Activated gamma-delta T cell (primary cell): ENCODE results near the gene MBD3.
"Not testable (repeated sequence)": the region's sequence is repeated elsewhere in the genome, so short reads cannot be mapped to it uniquely, and the experiment has no call there.

Experiments
- DNase-seq: peaks from one replicate; lab custom pipeline; 2025; lab: John Stamatoyannopoulos, UW

Gene MBD3

DNA sequence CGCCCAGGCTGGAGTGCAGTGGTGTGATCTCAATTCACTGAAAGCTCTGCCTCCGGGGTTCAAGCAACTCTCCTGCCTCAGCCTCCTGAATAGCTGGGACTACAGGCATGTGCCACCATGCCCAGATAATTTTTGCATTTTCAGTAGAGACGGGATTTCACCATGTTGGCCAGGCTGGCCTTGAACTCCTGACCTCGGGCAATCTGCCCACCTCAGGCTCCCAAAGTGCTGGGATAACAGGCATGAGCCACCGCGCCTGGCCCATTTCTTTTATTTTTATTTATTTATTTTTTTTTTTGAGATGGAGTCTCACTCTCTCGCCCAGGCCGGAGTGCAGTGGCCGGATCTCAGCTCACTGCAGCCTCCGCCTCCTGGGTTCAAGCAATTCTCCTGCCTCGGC is 52.9 kb downstream of the MBD3 start:
- DNase-seq, result not testable (repeated sequence)

DNA sequence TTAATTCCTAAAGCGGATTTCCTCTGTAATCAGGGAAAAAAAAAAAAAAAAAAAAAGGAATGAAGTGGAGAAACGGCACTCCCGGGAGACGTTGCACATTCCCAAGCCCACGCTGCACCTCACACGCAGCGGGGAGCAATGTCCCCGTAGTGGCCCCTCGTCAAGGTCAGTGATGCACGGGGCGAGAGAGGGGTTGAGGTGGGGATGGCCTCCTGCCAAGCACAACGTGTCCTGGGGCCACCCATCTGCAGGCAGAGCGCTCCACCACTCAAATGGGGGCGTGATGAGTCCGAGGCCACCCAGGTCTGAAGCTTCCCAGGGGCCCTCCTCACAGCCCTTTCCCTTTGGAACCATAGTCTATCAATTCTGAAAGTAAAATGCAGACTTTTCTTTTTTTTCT is 53.7 kb downstream of the MBD3 start:
- DNase-seq, result no peak

DNA sequence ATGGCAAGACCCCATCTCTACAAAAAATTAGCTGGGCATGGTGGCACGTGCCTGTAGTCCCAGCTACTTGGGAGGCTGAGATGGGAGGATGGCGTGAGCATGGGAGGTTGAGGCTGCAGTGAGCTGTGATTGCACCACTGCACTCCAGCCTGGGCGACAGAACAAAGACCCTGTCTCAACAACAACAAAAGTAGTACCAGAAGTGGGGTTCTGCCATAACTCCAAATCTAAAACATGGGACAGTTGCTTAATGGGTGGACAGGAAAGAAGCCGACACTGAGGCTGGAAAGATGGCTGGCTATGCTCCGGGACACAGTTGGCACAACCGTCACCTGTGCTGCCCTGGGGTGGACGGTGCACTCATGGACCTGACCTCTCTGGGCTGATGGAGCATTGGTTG is 57.0 kb downstream of the MBD3 start:
- not testable (repeated sequence) for DNase-seq

DNA sequence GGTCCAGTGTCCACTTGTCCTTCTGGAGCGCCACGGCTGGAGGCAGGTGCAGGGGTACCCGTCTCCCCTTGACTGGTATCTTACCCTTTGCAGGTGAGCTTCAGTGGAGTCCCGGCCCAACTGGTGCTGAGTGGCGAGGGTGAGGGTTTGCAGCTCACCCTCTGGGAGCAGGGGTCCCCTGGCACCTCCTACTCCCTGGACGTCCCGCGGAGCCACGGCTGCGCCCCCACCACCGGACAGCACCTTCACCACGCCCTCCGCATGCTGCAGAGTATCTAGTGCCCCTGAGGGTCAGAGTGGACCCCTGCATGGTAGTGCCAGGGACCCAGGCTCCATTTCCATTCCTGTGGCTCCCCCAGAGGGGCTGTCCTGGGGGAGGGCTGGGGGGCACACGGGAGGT is 57.7 kb downstream of the MBD3 start:
- DNase-seq, result no peak

DNA sequence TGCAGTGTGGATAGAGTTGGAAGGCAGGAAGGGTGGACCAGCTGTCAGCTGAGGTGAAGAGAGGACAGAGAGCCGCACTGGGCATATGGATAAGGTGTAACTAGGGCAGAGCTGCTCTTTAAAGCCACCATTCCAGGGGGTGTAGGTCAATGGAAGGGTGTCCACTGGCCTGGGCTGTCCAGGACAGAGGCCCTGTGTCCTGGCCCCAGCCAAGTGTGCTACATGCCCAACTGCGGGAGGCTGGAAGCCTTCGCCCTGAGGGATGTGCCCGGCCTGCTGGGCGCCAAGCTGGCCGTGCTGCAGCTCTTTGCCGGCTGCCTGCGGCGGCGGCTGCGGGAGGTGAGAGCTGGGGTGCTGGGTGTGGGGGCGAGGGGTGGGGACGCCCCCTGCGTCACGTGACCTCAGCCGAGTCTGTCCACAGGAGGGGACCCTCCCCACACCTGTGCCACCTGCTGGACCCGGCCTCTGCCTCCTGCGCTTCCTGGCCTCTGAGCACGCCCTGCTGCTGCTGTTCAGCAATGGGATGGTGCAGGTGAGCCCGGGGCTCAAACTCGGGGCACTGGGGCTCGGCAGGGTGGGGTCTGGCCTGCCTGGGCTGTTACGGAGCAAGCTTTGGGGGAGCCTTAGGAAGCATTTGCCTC is 59.0 kb downstream of the MBD3 start:
- DNase-seq, result no peak

DNA sequence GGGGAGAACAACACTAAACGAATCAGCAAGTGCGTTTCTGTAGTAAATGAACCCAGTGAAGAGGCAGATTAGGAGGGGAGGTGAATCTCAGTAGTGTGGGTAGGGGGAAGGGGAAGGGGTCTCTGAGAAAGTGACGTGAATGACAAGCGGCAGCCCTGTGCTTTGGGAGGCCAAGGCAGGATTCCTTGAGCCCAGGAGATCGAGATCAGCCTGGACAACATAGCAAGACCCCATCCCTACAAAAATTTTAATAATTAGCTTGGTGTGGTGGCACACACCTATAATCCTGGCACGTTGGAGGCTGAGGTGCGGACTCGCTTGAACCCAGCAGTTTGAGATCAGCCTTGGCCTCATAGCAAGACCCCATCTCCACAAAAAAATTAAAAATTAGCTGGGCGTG is 60.7 kb downstream of the MBD3 start:
- no peak for DNase-seq

DNA sequence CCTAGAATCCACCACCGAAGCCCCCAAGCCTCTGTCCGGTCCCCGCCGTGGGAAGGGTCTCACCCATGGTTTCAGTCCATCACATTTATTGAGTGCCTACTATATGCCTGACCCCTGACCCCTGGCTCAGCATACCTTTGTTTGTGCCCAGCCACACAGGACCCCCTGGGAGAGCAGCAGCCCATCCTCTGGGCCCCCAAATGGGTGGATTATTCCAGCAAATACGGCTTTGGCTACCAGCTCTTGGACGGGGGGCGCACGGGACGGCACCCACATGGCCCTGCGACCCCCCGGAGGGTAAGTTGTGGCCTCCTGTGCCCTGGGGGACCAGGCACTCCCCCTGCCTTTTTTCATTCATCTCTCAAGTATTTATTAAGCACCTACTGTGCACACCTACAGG is 61.1 kb downstream of the MBD3 start:
- DNase-seq, result no peak

DNA sequence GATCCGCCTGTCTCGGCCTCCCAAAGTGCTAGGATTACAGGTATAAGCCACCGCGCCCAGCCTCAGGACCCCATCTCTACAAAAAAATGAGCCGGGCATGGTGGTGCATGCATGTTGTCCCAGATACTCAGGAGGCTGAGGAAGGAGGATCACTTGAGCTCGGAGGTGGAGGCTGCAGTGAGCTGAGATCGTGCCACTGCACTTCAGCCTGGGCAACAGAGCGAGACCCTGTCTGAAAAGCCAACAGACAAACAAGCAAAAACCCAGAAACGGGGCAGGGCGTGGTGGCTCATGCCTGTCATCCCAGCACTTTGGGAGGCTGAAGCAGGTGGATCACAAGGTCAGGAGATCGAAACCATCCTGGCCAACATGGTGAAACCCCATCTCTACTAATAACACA is 61.8 kb downstream of the MBD3 start:
- not testable (repeated sequence) for DNase-seq

DNA sequence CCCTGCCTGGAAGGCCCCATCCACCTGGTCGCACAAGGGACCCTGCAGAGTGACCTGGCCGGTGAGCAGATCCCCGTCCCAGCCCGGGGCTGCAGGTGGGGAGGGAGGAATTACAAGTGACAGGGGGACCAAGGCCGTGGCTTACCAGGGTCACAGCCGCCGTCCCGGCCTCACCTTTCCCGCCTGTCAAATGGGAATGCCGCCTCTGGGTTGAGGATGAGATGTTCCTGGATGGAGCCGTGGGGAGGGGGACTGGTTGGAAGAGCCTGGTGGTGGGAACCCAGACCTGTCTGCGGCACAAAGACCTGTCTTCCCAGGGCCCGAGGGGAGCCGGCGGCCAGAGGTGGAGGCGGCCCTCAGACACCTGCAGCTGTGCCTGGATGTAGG is 63.2 kb downstream of the MBD3 start:
- no peak for DNase-seq

DNA sequence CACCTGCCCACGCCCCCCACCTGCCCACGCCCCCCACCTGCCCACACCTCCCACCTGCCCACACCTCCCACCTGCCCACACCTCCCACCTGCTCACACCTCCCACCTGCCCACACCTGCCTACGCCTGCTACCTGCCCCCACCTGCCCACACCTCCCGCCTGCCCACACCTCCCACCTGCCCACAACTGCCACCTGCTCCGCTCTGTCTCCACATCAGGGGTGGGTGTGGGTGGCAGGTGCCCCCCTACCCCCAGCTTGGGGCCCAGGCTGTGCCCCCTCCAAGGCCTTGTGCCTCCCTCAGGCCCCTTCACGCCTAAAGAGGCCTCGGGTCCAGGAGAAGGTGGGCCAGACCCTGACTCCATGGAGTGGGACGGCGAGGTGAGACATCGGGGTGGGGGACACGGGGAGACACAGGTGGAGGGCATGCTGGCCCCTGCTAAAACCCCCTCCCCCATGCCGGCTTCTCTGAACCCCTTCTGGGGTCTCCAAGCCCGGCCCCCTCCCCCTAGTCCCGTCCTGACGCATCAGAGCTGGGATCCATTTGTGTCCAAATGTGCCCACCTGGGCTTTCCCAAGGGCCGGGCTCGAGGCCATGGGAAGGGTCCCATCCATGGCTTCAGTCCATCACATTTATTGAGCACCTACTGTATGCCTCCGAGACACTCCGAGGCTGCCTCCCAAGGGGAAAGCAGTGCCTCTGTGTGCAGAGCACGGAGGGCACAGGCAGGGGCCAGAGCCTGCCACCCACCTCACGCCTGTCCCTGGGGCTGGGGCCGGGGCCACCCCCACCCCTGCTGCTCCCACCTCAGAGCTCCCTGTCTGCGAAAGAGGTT is 63.9 kb downstream of the MBD3 start:
- DNase-seq, result no peak

DNA sequence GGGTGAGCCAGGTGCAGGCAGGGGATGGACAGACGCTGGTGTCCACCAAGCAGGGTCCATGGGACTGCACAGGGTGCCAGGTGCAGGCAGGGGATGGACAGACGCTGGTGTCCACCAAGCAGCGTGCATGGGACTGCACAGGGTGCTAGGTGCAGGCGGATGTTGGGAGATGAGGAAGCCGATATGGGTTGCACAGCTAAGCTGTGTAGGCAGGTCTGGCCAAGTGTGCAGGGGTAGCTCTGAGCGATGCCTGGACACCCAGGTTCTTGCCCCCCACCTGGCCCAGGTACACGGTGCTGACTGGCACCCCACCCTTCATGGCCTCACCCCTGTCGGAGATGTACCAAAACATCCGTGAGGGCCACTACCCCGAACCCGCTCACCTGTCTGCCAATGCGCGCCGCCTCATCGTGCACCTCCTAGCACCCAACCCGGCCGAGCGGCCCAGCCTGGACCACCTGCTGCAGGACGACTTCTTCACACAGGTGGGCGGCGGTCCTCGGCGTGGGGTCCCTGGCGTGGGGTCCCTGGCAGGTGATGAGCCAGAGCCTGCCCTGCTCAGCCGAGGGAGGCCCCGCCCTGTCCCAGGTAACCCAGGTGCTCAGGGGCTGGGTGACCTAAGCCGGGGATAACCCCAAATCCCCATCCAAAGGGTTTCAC is 64.9 kb downstream of the MBD3 start:
- DNase-seq, result no peak

DNA sequence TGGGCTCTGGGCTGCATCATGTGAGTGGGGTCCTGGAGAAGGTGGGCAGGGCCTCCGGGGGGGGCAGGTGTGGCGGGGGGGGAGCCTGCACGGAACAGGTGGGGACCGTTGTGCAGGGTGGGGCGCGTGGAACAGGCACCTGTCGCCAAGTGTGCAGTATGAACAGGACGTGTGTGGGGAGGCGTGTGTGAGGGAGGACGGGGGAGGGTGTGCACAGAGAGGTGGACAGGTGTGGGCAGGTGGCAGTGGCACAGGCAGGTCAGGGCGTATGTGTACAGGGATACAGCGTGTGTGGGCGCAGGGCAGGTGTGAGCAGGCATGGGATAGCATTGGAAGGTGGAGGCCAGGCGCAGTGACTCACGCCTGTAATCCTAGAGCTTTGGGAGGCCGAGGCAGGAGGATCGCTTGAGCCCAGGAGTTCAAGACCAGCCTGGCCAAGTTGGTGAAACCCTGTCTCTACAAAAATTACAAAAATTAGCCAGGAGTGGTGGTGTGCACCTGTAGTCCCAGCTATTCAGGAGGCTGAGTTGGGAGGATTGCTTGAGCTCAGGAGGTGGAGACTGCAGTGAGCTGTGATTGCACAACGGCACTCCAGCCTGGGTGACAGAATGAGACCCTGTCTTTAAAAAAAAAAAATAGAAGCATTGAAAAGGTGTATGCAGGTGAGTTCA is 65.6 kb downstream of the MBD3 start:
- DNase-seq, result no peak

DNA sequence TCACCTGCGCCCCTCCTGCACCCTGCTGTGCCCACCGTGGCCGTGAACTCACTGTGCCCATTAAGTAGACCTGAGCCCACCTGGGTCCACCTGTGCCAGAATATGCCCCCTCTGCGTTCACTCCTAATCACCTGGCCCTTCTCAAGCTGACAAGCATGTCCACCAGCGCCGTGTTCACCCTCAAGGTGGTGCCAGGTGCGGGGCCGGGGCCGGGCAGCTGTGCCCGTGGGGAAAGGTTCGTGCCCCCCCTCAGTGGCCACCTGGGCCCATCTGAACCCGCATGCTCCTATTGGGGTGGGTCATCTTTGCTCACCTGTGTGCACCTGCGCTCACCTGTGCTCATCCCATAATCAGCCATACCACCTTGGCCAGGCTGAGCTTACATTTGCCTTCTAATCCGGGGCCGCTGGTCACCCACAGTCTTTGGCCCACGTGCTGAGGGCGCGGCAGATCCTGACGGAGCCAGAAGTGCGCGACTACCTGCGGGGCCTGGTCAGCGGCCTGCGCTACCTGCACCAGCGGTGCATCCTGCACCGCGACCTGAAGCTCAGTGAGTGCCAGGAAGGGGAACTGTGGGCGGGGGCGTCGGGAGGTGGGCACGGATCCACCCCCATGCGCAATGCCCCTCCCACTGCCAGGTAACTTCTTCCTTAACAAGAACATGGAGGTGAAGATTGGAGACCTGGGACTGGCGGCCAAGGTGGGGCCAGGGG is 66.4 kb downstream of the MBD3 start:
- no peak for DNase-seq

DNA sequence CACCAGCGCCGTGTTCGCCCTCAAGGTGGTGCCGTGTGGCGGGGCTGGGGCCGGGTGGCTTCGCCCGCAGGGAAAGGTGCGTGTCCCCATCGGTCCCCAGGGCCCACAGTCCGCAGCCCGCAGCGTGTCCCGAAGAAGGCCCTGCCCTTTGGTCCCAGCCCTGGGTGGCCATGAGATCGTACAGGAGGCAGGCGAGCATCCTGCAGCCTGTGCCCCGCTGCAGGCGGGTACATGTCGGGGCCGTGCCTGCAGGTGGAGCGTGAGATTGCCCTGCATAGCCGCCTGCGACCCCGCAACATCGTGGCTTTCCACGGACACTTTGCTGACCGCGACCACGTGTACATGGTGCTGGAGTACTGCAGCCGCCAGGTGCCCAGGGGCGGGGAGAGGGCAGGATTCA is 67.3 kb downstream of the MBD3 start:
- no peak for DNase-seq

DNA sequence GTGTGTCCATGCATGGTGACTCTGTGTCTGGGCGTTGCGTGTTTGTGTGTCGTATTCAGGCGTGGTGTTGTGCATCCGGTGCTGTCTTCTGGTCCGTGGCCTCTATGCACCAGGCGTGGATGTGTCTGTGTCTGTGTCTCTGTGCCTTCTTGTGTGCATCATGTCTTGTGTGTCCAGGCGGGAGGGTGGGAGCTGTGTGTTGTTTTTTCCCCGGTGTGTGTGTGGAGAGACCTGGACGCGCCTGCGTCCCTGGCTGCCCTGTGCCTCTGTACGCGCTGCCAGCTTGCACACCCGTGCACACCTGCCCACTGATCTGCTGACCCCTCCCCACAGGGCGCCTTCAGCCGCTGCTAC is 67.7 kb downstream of the MBD3 start:
- no peak for DNase-seq

DNA sequence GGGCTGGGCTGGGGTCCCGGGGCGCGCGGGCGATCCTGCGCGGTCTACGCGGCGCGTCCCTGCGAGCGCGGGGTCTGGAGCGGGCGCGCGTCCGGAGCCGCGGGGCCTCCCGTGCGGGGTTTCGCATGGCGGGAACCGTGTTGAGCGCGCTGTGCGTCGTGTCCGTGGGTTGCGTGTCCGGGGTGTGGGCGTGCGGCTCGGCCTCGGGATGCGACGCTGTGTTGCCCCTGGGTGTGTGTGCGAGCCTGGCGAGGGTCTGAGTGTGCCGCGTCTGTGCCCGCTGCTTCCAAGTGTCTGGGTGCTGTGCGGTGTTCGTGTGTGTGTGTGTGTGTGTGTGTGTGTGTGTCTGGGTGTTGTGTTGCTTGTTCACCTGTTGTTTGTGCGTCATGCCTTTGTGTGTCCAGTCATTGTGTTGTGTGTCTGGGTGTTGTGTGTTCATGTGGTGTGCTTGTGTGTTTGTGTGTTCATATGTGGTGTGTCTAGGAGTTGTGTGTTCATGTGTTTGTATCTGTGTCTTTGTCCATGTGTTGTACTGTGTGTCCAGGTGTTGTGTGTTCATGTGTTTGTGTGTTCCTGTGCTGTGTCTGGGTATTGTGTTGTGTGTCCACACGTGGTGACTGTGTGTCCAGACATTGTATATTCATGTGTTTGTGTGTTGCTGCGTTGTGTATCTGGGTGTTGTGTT is 68.2 kb downstream of the MBD3 start:
- no peak for DNase-seq
